Kidney (tissue), 22 donors: ENCODE results near the gene CSTF2T. TPM values are rescaled to one million over a fixed set of nuclear protein-coding genes. Genes with fewer than 3 reads are reported as not detected.

Experiments
- DNase-seq, 5 donors: peaks; one replicate each; pipeline ENCODE4 v3.0.0-alpha.2; 2013 to 2020
- FAIRE-seq: peaks from 2 replicates; lab custom pipeline; 2012; peaks lifted over from hg19 to GRCh38; lab: Jason Lieb, UNC
- H3K27ac ChIP-seq, 2 donors: one replicate each; pipeline ENCODE4 v1.7.0; 2013; ENCODE audit warnings: low read depth in 2 of 2, low read length in 2 of 2, inconsistent platforms in 1 of 2
- H3K27me3 ChIP-seq: one replicate; pipeline ENCODE4 v1.7.1; 2013; ENCODE audit warnings: low read length, inconsistent platforms; ENCODE audit not compliant: control insufficient read depth, insufficient read depth
- H3K36me3 ChIP-seq, 3 donors: one replicate each; pipeline versions ENCODE4 v1.7.0 to v1.7.1; 2013; ENCODE audit warnings: low read length in 3 of 3, control low read depth in 1 of 3, inconsistent platforms in 1 of 3; ENCODE audit not compliant: insufficient read depth in 3 of 3, control insufficient read depth in 2 of 3
- H3K4me1 ChIP-seq, 3 donors: one replicate each; pipeline versions ENCODE4 v1.7.0 to v1.7.1; 2013; ENCODE audit warnings: low read length in 3 of 3, inconsistent platforms in 1 of 3, low read depth in 1 of 3; ENCODE audit not compliant: control insufficient read depth in 2 of 3, insufficient read depth in 2 of 3
- H3K4me3 ChIP-seq, 3 donors: one replicate each; pipeline versions ENCODE4 v1.7.0 to v1.8.1; 2013; ENCODE audit warnings: low read length in 3 of 3, control low read depth in 1 of 3, inconsistent platforms in 1 of 3
- H3K9ac ChIP-seq, 3 donors: one replicate each; pipeline versions ENCODE4 v1.7.0 to v1.7.1; 2013; ENCODE audit warnings: low read length in 3 of 3, control low read depth in 1 of 3, inconsistent platforms in 1 of 3
- H3K9me3 ChIP-seq, 3 donors: one replicate each; pipeline versions ENCODE4 v1.7.0 to v1.7.1; 2013; ENCODE audit warnings: low read length in 3 of 3, control low read depth in 1 of 3, inconsistent platforms in 1 of 3; ENCODE audit not compliant: control insufficient read depth in 2 of 3, insufficient read depth in 1 of 3
- CTCF ChIP-seq: IDR thresholded peaks from 3 replicates; pipeline ENCODE4 v1.5.1; 2012; ENCODE audit warnings: mild to moderate bottlenecking, moderate library complexity, borderline replicate concordance; ENCODE audit not compliant: insufficient read depth; ENCODE audit errors: extremely low read depth
- intact Hi-C: fragments of 100-400 bp; cut with DNase I; formaldehyde crosslinking; loops from one replicate; pipeline ENCODE4 v1.11.1; 2022
- long read RNA-seq, 10 donors: library from polyadenylated mRNA in 1 of 10; unstranded in 1 of 10; transcript quantifications; one replicate each; pipeline ENCODE4 v2.0.0 and lab custom pipeline, GENCODE V29; 2021 to 2026
- polyA plus RNA-seq: library from polyadenylated mRNA; stranded (reverse); fragments of 350-450 nt; fragmentation: Illumina TruSeq; extraction: RNeasy Lipid Tissue Mini Kit (QIAGEN cat#74804); gene quantifications from one replicate; pipeline ENCODE4 v1.2.3, GENCODE V29; 2014; ENCODE audit warnings: low read depth, low replicate concordance; ENCODE audit not compliant: insufficient read depth
- total RNA-seq: library from RNA; stranded (reverse); fragmentation: NEBNext Ultra II Directional; extraction: Animal tissue kit (Norgen Biotek cat#: 25700); gene quantifications from one replicate; pipeline ENCODE4 v1.2.1, GENCODE V29; 2021
- donor health status: control.
- donor health status: control.
- donor health status: control.
- donor health status: control.
- donor health status: control.
- donor health status: DM: yes; HTN: yes; CAD: no.
- donor health status: Normal renal cell carcinoma (clear cell type).

Gene CSTF2T
- total RNA-seq = 24.9 TPM
- polyA plus RNA-seq = 11.2 TPM
- long read RNA-seq, donor 1, full-length matches to known transcripts = 45 of 45 reads
- long read RNA-seq, donor 1, partial matches to known transcripts = 0 of 45 reads
- long read RNA-seq, donor 1, other reads (novel, unspliced or antisense) = 0 of 45 reads
- long read RNA-seq, donor 2, full-length matches to known transcripts = 48 of 48 reads
- long read RNA-seq, donor 2, partial matches to known transcripts = 0 of 48 reads
- long read RNA-seq, donor 2, other reads (novel, unspliced or antisense) = 0 of 48 reads
- long read RNA-seq, donor 3, full-length matches to known transcripts = 50 of 50 reads
- long read RNA-seq, donor 3, partial matches to known transcripts = 0 of 50 reads
- long read RNA-seq, donor 3, other reads (novel, unspliced or antisense) = 0 of 50 reads
- long read RNA-seq, donor 4, full-length matches to known transcripts = 45 of 45 reads
- long read RNA-seq, donor 4, partial matches to known transcripts = 0 of 45 reads
- long read RNA-seq, donor 4, other reads (novel, unspliced or antisense) = 0 of 45 reads
- long read RNA-seq, donor 5 = 0 reads
- long read RNA-seq, donor 6, full-length matches to known transcripts = 32 of 32 reads
- long read RNA-seq, donor 6, partial matches to known transcripts = 0 of 32 reads
- long read RNA-seq, donor 6, other reads (novel, unspliced or antisense) = 0 of 32 reads
- long read RNA-seq, donor 7, full-length matches to known transcripts = 13 of 13 reads
- long read RNA-seq, donor 7, partial matches to known transcripts = 0 of 13 reads
- long read RNA-seq, donor 7, other reads (novel, unspliced or antisense) = 0 of 13 reads
- long read RNA-seq, donor 8, full-length matches to known transcripts = 48 of 48 reads
- long read RNA-seq, donor 8, partial matches to known transcripts = 0 of 48 reads
- long read RNA-seq, donor 8, other reads (novel, unspliced or antisense) = 0 of 48 reads
- long read RNA-seq, donor 9, full-length matches to known transcripts = 15 of 15 reads
- long read RNA-seq, donor 9, partial matches to known transcripts = 0 of 15 reads
- long read RNA-seq, donor 9, other reads (novel, unspliced or antisense) = 0 of 15 reads
- long read RNA-seq, donor 10, full-length matches to known transcripts = 50 of 50 reads
- long read RNA-seq, donor 10, partial matches to known transcripts = 0 of 50 reads
- long read RNA-seq, donor 10, other reads (novel, unspliced or antisense) = 0 of 50 reads

- intact Hi-C loops = no loop called here
- Histone ChIP-seq H3K27ac (peak within 1 kb of the TSS; percentile 99 to 100), H3K9ac (peak within 1 kb of the TSS; percentile 94 to 100 (median 97)), H3K4me1 (peaks cover 0 to 16% (median 7%) of the 10 kb centered on the region in 3 donors), H3K4me3 (peak within 1 kb of the TSS; percentile 96 to 100 (median 97)), H3K9me3 (no peaks in the 10 kb centered on the region), H3K27me3 (no peaks in the 10 kb centered on the region), H3K36me3 (no peaks in the 10 kb centered on the region)
- peak; percentile 92 to 98 (median 94) for DNase-seq
- peak; percentile 84 for FAIRE-seq
- no peak for TF ChIP-seq CTCF
These were observed at the start of gene CSTF2T for GRCh38 chr10:51699475-51700227. TSS of gene CSTF2T (minus strand) at chr10:51699595. CDS start at chr10:51699549, 46 bp downstream.

- intact Hi-C loops = no loop called here
These were observed 49.6 kb upstream of the CSTF2T start for GRCh38 chr10:51748959-51749358.

More at GRCh38 chr10:51748959-51749358, 49.6 kb upstream of the CSTF2T start:
- FAIRE-seq (no peak), DNase-seq (no peak)
- Histone ChIP-seq H3K4me1 (no peaks in the 10 kb centered on the region), H3K9ac (no peak overlapping the region), H3K4me3 (no peak overlapping the region), H3K9me3 (no peaks in the 10 kb centered on the region), H3K36me3 (no peaks in the 10 kb centered on the region), H3K27me3 (no peaks in the 10 kb centered on the region), H3K27ac (no peak overlapping the region)
- no peak for TF ChIP-seq CTCF
